Measurements from ENCODE around the gene HTATIP2. TPM values are rescaled to one million over a fixed set of nuclear protein-coding genes. Genes with fewer than 3 reads are reported as not detected.
"Not testable (repeated sequence)": the region's sequence is repeated elsewhere in the genome, so short reads cannot be mapped to it uniquely, and the experiment has no call there.

Gene HTATIP2
- total RNA-seq, 4 donors from 2014 or later, result 30.2 to 54.7 (median 43.7) TPM

DNA sequence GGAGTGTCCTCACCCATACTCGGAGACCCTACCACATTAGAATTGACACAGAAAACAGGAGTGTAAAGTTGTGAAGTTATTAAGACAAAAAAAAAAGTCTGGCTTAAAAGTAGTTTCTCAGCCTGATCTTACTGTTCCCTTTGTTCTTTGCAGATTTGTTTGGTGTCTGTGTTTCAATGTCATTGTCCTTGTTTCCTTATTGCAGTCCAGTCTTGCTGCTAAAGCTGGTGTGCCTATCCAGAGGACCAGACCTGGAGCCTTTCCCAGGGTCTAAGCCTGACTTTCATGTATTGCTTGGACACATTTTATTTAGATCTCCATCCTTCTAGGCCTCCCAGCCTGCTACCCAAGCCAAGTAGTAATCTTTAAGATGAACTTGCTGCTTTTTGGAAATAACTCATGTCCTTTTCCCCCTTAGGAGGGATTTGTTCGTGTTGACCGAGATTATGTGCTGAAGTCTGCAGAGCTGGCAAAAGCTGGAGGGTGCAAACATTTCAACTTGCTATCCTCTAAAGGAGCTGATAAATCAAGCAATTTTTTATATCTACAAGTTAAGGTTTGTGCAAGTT, 12.7 kb downstream of the HTATIP2 start:
- Histone ChIP-seq H3K4me1 (no peaks in the 10 kb centered on the region), H3K9me3 (no peaks in the 10 kb centered on the region), H3K36me3 (peaks cover 21 to 76% (median 48%) of the 10 kb centered on the region in 4 donors), H3K27ac (replicated peaks in 1 of 4) (no peak overlapping the region), H3K27me3 (no peaks in the 10 kb centered on the region), H3K4me3 (no peak overlapping the region)
- 84% methylated on average over 3 of the region's 3 CpGs for WGBS
- intact Hi-C loops (cut with DNase I), result no loop called here
- DNase-seq (ENCODE audit: extremely low spot score), result no peak
- no peak for TF ChIP-seq EP300 (IDR thresholded peaks at IDR 0.05)
- TF ChIP-seq, protein P1, sequence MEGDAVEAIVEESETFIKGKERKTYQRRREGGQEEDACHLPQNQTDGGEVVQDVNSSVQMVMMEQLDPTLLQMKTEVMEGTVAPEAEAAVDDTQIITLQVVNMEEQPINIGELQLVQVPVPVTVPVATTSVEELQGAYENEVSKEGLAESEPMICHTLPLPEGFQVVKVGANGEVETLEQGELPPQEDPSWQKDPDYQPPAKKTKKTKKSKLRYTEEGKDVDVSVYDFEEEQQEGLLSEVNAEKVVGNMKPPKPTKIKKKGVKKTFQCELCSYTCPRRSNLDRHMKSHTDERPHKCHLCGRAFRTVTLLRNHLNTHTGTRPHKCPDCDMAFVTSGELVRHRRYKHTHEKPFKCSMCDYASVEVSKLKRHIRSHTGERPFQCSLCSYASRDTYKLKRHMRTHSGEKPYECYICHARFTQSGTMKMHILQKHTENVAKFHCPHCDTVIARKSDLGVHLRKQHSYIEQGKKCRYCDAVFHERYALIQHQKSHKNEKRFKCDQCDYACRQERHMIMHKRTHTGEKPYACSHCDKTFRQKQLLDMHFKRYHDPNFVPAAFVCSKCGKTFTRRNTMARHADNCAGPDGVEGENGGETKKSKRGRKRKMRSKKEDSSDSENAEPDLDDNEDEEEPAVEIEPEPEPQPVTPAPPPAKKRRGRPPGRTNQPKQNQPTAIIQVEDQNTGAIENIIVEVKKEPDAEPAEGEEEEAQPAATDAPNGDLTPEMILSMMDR (IDR thresholded peaks at IDR 0.05), result no peak

DNA sequence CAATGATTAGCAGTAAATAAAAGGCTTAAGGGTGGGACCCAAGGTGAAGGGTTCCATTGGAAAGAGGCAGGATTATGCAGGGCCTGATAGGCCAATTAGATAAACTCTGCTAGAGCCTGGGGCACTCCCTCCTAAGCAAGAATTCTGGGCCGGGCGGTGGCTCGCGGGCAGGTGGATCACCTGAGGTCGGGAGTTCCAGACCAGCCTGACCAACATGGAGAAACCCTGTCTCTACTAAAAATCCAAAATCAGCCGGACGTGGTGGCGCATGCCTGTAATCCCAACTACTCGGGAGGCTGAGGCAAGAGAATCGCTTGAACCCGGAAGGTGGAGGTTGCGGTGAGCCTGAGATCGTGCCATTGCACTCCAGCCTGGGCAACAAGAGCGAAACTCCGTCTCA, 22.5 kb downstream of the HTATIP2 start:
- not testable (repeated sequence) for H3K9me3 ChIP-seq; H3K27ac ChIP-seq (replicated peaks in 1 of 4); H3K27me3 ChIP-seq; DNase-seq (ENCODE audit: extremely low spot score); H3K4me3 ChIP-seq
- intact Hi-C loops (cut with DNase I), result loop anchor here (10.0 kb wide), 1 partner anchor 219 kb away; no protein-coding TSS in a partner anchor
- WGBS, result 84% methylated on average over 15 of the region's 15 CpGs
- H3K36me3 ChIP-seq, result peaks cover 10 to 46% (median 26%) of the 10 kb centered on the region in 4 donors
- peaks cover 15 to 27% (median 21%) of the 10 kb centered on the region in 4 donors for H3K4me1 ChIP-seq

DNA sequence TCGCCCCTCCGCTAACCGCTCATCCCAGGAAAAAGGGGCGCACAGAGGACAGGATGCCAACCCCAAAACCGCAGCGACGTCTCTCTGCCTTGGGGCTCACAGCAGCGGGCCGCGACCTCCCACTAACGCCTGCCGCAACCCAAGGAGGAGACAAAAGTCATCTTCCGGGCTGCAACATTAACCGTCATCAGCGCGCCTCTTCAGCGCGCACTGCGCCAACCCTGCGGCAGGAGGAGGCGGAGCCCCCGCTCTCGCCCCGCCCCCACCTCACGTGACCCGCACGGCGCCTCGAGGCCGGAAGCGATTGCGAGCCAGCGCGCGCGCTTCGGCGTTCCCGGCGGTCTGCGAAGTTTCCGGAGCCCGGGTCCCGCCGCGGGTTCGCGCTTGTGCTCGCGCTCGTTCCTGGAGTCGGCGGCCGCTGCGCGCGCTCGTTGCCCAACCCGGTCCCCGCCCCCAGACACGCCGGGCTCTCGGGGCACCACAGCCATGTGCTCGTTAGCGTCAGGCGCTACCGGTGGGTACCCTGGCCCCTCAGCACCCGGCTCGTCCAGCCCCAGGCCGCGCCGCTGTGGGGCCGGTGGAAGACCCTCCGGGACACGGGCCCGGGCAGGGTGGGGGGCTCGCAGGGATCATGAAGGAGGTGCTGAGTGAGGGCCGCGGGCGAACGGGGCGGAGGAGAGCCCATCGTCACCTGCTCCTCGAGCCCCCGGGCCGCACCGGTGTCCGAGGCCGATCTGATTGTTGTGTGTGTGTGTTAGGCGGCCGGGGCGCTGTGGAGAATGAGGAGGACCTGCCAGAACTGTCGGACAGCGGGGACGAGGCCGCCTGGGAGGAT, 24.0 kb downstream of the HTATIP2 start, which contains the start of gene PRMT3:
Gene PRMT3 (plus strand): TSS at position 456 of the 835 bp plus-strand sequence. CDS start 31 bp downstream, at position 487.
- H3K27me3 ChIP-seq, result peaks cover 0 to 4% (median 0%) of the 10 kb centered on the region in 4 donors
- H3K4me3 ChIP-seq, result peak within 1 kb of the TSS; percentile 89 to 99 (median 96)
- H3K9me3 ChIP-seq, result no peaks in the 10 kb centered on the region
- H3K4me1 ChIP-seq, result peaks cover 15 to 27% (median 21%) of the 10 kb centered on the region in 4 donors
- peak within 1 kb of the TSS; percentile 86 to 95 (median 93) for H3K27ac ChIP-seq (replicated peaks in 1 of 4)
- WGBS, result no CpG with 5 or more reads among the region's 96 CpGs
- TF ChIP-seq EP300 (IDR thresholded peaks at IDR 0.05) (no peak), POLR2A (IDR thresholded peaks at IDR 0.05; ENCODE audit: low read depth) (no peak), POLR2AphosphoS5 (IDR thresholded peaks at IDR 0.05) (peak; percentile 92 to 94)
- TF ChIP-seq, protein P1 (IDR thresholded peaks at IDR 0.05), result peak in 2 of 3 experiments; percentile 40 to 96
- intact Hi-C loops (cut with DNase I), result loop anchor here (2.0 to 10.0 kb wide), 2 partner anchors 25 to 217 kb away; partner anchors contain the start of gene HTATIP2
- peak; percentile 99 for DNase-seq (ENCODE audit: extremely low spot score)
- peaks cover 9 to 36% (median 19%) of the 10 kb centered on the region in 4 donors for H3K36me3 ChIP-seq

DNA sequence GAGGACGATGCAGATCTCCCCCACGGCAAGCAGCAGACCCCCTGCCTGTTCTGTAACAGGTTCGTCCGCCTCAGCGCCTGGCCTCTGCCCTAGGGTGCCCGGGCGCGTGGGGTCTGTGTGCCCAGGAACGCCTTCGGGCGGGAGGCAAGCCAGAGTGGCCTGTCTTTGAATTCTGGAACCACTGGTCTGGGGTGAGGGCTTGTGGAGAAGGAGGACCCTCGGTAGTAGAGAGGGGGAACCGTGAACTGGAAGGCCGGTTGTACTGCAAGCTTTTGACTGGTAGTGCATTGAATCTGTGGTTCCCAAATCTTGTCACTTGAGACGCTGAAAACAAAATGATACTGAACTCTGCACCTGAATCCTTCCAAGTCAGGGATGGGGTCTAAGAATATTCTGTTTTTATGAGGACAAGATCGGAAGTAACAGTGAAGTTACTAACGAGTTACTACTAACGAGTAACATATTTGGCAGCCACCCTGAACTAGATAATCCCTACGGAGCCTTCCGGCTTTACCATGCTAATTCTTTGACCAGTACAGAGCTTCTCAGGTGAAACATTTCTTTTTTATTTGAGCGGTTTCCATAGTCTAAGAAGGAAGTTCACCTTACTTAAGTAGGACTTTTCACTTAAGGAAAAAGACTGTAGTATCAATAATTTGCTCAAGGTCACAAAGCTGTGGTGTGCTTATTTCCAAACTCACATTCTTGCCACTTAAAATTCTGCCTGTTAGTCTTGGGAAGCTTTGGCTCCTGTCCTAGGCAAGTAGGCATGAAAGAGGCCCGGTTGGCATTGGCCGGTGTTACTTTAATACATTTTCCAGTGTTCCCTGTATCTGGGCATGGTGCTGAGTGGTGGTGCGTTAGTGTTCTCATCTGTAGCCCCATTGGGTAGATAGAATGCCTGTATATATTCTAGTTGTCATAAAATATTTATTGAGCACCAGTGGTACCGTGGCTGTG, 24.9 kb downstream of the HTATIP2 start:
- Histone ChIP-seq H3K36me3 (peaks cover under 1 to 34% (median 21%) of the 10 kb centered on the region in 4 donors), H3K27me3 (peaks cover 0 to 4% (median 0%) of the 10 kb centered on the region in 4 donors), H3K4me3 (peak overlapping the region; percentile 89 to 99 (median 96)), H3K9me3 (no peaks in the 10 kb centered on the region), H3K4me1 (peaks cover 15 to 27% (median 21%) of the 10 kb centered on the region in 4 donors), H3K27ac (replicated peaks in 1 of 4) (peak overlapping the region; percentile 86 to 95 (median 93))
- WGBS, result 15% methylated on average over 20 of the region's 25 CpGs
- intact Hi-C loops (cut with DNase I), result loop anchor here (2.0 to 10.0 kb wide), 2 partner anchors 26 to 216 kb away; partner anchors contain the start of gene HTATIP2
- TF ChIP-seq EP300 (IDR thresholded peaks at IDR 0.05) (no peak), POLR2A (IDR thresholded peaks at IDR 0.05; ENCODE audit: low read depth) (no peak), POLR2AphosphoS5 (IDR thresholded peaks at IDR 0.05) (no peak)
- TF ChIP-seq, protein P1 (IDR thresholded peaks at IDR 0.05), result no peak
- DNase-seq (ENCODE audit: extremely low spot score), result no peak
